GM18951 (cell line): ENCODE measurements around the gene TNNT3.
"Not testable (repeated sequence)": the region's sequence is repeated elsewhere in the genome, so short reads cannot be mapped to it uniquely, and the experiment has no call there.

ENCODE experiments used
- POLR2A ChIP-seq: IDR thresholded peaks from 4 replicates; pipeline ENCODE4 v1.6.1; 2011; ENCODE audit warnings: mild to moderate bottlenecking; ENCODE audit not compliant: insufficient read length, insufficient read depth; ENCODE audit errors: extremely low read depth
- in situ Hi-C: fragments of 300-500 bp; cut with MboI; formaldehyde crosslinking; loops from one replicate; pipeline ENCODE4 v1.12.0; 2022; ENCODE audit warnings: low sequenced_read_pairs, mixed read lengths, inconsistent platforms; ENCODE audit not compliant: unreplicated experiment

Gene TNNT3

GRCh38 chr11:1919391-1920127, at the start of gene TNNT3:
Gene TNNT3 (plus strand): TSS chr11:1919703. CDS start chr11:1922875, 3,172 bp downstream.
- no peak for TF ChIP-seq POLR2A
- in situ Hi-C loops, result no loop called here

GRCh38 chr11:1870326-1870696, 49.2 kb upstream of the TNNT3 start:
- in situ Hi-C loops, result no loop called here
- TF ChIP-seq POLR2A, result no peak

GRCh38 chr11:1870721-1871466, 48.6 kb upstream of the TNNT3 start:
- no peak for TF ChIP-seq POLR2A
- in situ Hi-C loops, result no loop called here

- in situ Hi-C loops, result no loop called here
- TF ChIP-seq POLR2A, result no peak
These were observed 48.0 kb upstream of the TNNT3 start for GRCh38 chr11:1871531-1871930.

GRCh38 chr11:1872267-1872985, 47.1 kb upstream of the TNNT3 start:
- in situ Hi-C loops, result no loop called here
- no peak for TF ChIP-seq POLR2A

GRCh38 chr11:1873048-1873812, 46.3 kb upstream of the TNNT3 start:
- in situ Hi-C loops, result no loop called here

GRCh38 chr11:1873813-1874150, 45.7 kb upstream of the TNNT3 start:
- in situ Hi-C loops, result not testable (repeated sequence)

More at GRCh38 chr11:1873048-1873812, 46.3 kb upstream of the TNNT3 start:
- no peak for TF ChIP-seq POLR2A

GRCh38 chr11:1874441-1875092, 44.9 kb upstream of the TNNT3 start:
- in situ Hi-C loops, result not testable (repeated sequence)

- in situ Hi-C loops, result no loop called here
- no peak for TF ChIP-seq POLR2A
These were observed 44.2 kb upstream of the TNNT3 start for GRCh38 chr11:1875093-1875850.

- in situ Hi-C loops, result not testable (repeated sequence)
These were observed 43.6 kb upstream of the TNNT3 start for GRCh38 chr11:1875851-1876301.

- no peak for TF ChIP-seq POLR2A
- in situ Hi-C loops, result no loop called here
These were observed 43.0 kb upstream of the TNNT3 start for GRCh38 chr11:1876361-1877063.
